Osteoblast (primary cell): ENCODE measurements around the gene MAP4K3. TPM values are rescaled to one million over a fixed set of nuclear protein-coding genes. Genes with fewer than 3 reads are reported as not detected.

Experiments used
- DNase-seq: peaks from one replicate; pipeline ENCODE4 v3.0.0; 2011; ENCODE audit warnings: low spot score, mixed read lengths; ENCODE audit not compliant: insufficient read length; ENCODE audit errors: missing footprints
- H2AFZ ChIP-seq: 2 replicates; pipeline ENCODE4 v1.6.0; 2011; ENCODE audit warnings: mild to moderate bottlenecking, low read length
- H3K27ac ChIP-seq: 2 replicates; pipeline ENCODE4 v1.5.1; 2011; ENCODE audit warnings: mild to moderate bottlenecking, low read depth, low read length, moderate library complexity
- H3K27me3 ChIP-seq: 2 replicates; pipeline ENCODE4 v1.6.0; 2012; ENCODE audit warnings: mild to moderate bottlenecking, control low read depth, inconsistent platforms, low read length, moderate library complexity; ENCODE audit not compliant: insufficient read depth
- H3K36me3 ChIP-seq: 2 replicates; pipeline ENCODE4 v1.5.1; 2011; ENCODE audit warnings: mild to moderate bottlenecking, low read length, control low read depth, moderate library complexity; ENCODE audit not compliant: insufficient read depth
- H3K4me1 ChIP-seq: 2 replicates; pipeline ENCODE4 v1.5.1; 2011; ENCODE audit warnings: mild to moderate bottlenecking, low read length, control low read depth, moderate library complexity; ENCODE audit not compliant: insufficient read depth
- H3K4me2 ChIP-seq: 2 replicates; pipeline ENCODE4 v1.6.0; 2011; ENCODE audit warnings: mild to moderate bottlenecking, low read length; ENCODE audit not compliant: insufficient read depth
- H3K4me3 ChIP-seq: fragments of 200-600 bp; sonication (generic); 3 replicates; pipeline ENCODE4 v1.5.1; 2012; ENCODE audit warnings: mild to moderate bottlenecking, low read length, inconsistent platforms; ENCODE audit not compliant: insufficient read depth
- H3K79me2 ChIP-seq: 2 replicates; pipeline ENCODE4 v1.6.0; 2012; ENCODE audit warnings: mild to moderate bottlenecking, low read length, control low read depth, inconsistent platforms; ENCODE audit not compliant: insufficient read depth
- H3K9me3 ChIP-seq: 2 replicates; pipeline ENCODE4 v1.5.1; 2011; ENCODE audit warnings: low read depth, low read length, control low read depth
- H4K20me1 ChIP-seq: 2 replicates; pipeline ENCODE4 v1.6.0; 2012; ENCODE audit warnings: mild to moderate bottlenecking, low read length, control low read depth; ENCODE audit not compliant: insufficient read depth
- CTCF ChIP-seq: IDR thresholded peaks from 2 replicates; pipeline ENCODE4 v1.5.1; 2011; ENCODE audit warnings: mild to moderate bottlenecking, low read depth, low read length, moderate library complexity; ENCODE audit errors: extremely low read depth
- total RNA-seq: library from RNA; depleted of rRNA; stranded (reverse); fragments of >200 nt; gene quantifications from 2 replicates; pipeline ENCODE4 v1.2.3, GENCODE V29; 2012

MAP4K3 gene
- total RNA-seq, 1 donor, result 51.8 TPM

GRCh38 chr2:39409697-39410389 lies 27.2 kb downstream of the MAP4K3 start:
- Histone ChIP-seq H3K79me2 (peaks cover 91% of the 10 kb centered on the region), H4K20me1 (peaks cover 26% of the 10 kb centered on the region), H3K27ac (peak overlapping the region; percentile 95), H3K36me3 (no peaks in the 10 kb centered on the region), H2AFZ (no peak overlapping the region), H3K4me2 (peak overlapping the region; percentile 78), H3K4me1 (peaks cover 42% of the 10 kb centered on the region), H3K9me3 (no peaks in the 10 kb centered on the region), H3K4me3 (no peak overlapping the region), H3K27me3 (no peaks in the 10 kb centered on the region)
- DNase-seq, result no peak
- no peak for TF ChIP-seq CTCF

DNA sequence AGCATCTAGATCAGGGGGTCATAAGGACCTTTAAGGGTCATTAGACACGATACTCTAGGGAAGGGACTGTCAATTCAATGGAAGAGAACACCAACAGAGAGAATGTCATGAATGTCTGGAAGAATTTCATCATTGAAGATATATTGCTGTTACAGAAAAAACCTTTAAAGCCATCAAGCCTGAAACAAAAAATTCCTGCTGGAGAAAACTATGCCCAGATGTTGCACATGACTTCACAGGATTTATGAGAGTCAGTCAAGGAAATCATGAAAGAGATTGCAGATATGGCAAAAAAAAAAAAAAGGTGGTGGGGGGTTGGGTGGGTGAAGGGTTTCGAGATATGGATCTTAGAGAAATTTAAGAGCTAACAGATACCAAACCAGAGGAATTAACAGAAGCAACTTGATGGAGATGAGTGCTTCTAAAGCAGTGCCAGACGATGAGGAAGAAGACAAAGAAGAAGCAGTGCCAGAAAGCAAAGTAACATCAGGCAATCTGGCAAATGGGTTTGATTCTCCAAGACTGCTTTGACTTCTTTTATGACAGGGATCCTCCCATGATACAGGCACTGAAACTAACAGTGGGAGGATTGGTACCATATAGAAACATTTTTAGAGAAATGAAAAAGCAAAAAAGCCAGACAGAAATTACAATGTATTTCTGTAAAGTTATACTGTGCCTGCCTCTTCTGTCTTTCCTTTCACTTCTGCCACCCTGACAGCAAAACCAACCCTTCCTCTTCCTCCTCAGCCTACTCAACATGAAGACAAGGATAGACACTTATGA lies 28.5 kb downstream of the MAP4K3 start:
- Histone ChIP-seq H3K36me3 (no peaks in the 10 kb centered on the region), H3K4me2 (no peak overlapping the region), H3K9me3 (no peaks in the 10 kb centered on the region), H3K4me1 (peaks cover 41% of the 10 kb centered on the region), H2AFZ (no peak overlapping the region), H3K27me3 (no peaks in the 10 kb centered on the region), H3K4me3 (no peak overlapping the region), H3K79me2 (peaks cover 91% of the 10 kb centered on the region), H3K27ac (no peak overlapping the region), H4K20me1 (peaks cover 35% of the 10 kb centered on the region)
- no peak for DNase-seq
- TF ChIP-seq CTCF, result no peak

DNA sequence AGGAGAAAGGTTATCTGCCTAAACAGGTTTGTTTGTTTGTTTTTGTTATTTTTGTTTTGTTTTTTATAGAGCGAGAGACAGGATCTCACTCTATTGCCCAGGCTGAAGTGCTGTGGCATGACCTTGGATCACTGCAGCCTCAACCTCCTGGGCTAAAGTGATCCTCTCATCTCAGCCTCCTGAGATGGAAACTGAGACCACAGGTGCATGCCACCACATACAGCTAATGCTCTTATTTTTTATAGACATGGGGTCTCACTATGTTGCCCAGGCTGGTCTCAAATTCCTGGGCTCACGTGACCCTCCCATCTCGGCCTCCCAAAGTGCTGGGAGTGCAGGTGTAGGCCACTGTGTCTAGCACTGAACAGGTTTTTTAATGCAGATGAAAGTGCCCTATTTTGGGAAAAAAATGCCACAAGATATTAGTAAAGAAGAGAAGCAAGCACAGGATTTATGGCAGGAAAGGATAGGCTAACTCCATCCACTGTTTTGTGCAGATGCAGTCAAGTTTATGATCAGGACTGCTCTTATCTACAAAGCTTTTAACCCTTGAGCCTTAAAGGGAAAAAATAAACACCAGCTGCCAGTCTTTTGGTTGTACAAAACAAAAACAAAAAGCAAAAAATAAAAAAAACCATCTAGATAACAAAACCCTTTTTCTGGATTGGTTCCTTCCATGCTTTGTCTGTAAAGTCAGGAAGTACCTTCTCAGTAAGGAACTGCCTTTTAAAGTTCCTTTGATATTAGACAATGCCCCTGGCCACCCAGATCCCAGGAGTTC lies 29.4 kb downstream of the MAP4K3 start:
- TF ChIP-seq CTCF, result no peak
- Histone ChIP-seq H3K4me2 (no peak overlapping the region), H3K79me2 (peaks cover 91% of the 10 kb centered on the region), H3K27ac (no peak overlapping the region), H2AFZ (no peak overlapping the region), H3K9me3 (no peaks in the 10 kb centered on the region), H3K27me3 (no peaks in the 10 kb centered on the region), H3K4me1 (peaks cover 32% of the 10 kb centered on the region), H3K4me3 (no peak overlapping the region), H3K36me3 (no peaks in the 10 kb centered on the region), H4K20me1 (peaks cover 39% of the 10 kb centered on the region)
- no peak for DNase-seq
